Right atrium auricular region (tissue), 2 donors: ENCODE measurements around the gene PLEKHA8. TPM values are rescaled to one million over a fixed set of nuclear protein-coding genes. Genes with fewer than 3 reads are reported as not detected.

Experiments
- DNase-seq: peaks from one replicate; pipeline ENCODE4 v3.0.0-alpha.2; 2019; ENCODE audit warnings: low spot score
- H3K27ac ChIP-seq, 2 donors: fragments of 200-600 bp; sonication (generic); 1 replicate in 1 of 2; 2 replicates in 1 of 2; pipeline ENCODE4 v1.5.1; 2016 to 2019
- H3K27me3 ChIP-seq, 2 donors: fragments of 200-600 bp; sonication (generic); one replicate each; pipeline versions ENCODE4 v1.5.1 to v1.6.0; 2017 to 2019
- H3K36me3 ChIP-seq: fragments of 200-600 bp; sonication (generic); one replicate; pipeline ENCODE4 v1.5.1; 2016
- H3K4me1 ChIP-seq, 2 donors: fragments of 200-600 bp; sonication (generic); one replicate each; pipeline versions ENCODE4 v1.5.1 to v1.6.0; 2017 to 2019
- H3K4me3 ChIP-seq, 2 donors: fragments of 200-600 bp; sonication (generic); 1 replicate in 1 of 2; 2 replicates in 1 of 2; pipeline ENCODE4 v1.5.1; 2017 to 2019; ENCODE audit warnings: mild to moderate bottlenecking in 1 of 2, moderate library complexity in 1 of 2
- H3K9me3 ChIP-seq, 2 donors: fragments of 200-600 bp; sonication (generic); one replicate each; pipeline ENCODE4 v1.5.1; 2019
- total RNA-seq, 2 donors: library from RNA; depleted of rRNA; stranded (reverse); fragments of >200 nt; gene quantifications; one replicate each; pipeline ENCODE4 v1.1.0, GENCODE V29; 2016
- TF ChIP-seq, protein P1 (sequence below), 2 donors: fragments of 200-600 bp; sonication (generic); IDR thresholded peaks; one replicate each; pipeline ENCODE4 v1.5.1; 2019; ENCODE audit warnings: antibody characterized with exemption in 2 of 2

Gene PLEKHA8
- total RNA-seq, 2 donors from 2014 or later: 2.0 to 3.3 TPM

DNA sequence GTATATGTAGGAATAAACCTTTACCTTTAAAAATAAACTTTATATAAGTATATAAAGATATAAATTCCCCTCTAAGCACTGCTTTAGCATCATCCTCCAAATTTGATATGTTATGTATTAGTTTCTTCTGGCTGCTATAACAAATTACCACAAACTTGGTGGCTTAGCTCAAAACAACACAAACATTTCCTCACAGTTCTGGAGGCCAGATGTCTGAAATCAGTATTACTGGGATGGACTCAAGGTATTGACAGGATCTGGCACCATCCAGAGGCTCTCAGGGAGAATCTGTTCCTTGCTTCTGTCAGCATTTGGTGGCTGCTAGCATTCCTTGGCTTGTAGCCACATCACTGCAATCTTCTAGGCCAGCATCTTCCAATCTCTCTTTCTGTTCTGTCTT is 31.9 kb upstream of the PLEKHA8 start:
- TF ChIP-seq, protein P1, sequence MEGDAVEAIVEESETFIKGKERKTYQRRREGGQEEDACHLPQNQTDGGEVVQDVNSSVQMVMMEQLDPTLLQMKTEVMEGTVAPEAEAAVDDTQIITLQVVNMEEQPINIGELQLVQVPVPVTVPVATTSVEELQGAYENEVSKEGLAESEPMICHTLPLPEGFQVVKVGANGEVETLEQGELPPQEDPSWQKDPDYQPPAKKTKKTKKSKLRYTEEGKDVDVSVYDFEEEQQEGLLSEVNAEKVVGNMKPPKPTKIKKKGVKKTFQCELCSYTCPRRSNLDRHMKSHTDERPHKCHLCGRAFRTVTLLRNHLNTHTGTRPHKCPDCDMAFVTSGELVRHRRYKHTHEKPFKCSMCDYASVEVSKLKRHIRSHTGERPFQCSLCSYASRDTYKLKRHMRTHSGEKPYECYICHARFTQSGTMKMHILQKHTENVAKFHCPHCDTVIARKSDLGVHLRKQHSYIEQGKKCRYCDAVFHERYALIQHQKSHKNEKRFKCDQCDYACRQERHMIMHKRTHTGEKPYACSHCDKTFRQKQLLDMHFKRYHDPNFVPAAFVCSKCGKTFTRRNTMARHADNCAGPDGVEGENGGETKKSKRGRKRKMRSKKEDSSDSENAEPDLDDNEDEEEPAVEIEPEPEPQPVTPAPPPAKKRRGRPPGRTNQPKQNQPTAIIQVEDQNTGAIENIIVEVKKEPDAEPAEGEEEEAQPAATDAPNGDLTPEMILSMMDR (IDR thresholded peaks at IDR 0.05): no peak
- Histone ChIP-seq H3K27ac (no peak overlapping the region), H3K4me1 (no peaks in the 10 kb centered on the region), H3K4me3 (no peak overlapping the region), H3K9me3 (peaks cover 0 to 36% of the 10 kb centered on the region in 2 donors), H3K27me3 (no peaks in the 10 kb centered on the region), H3K36me3 (no peaks in the 10 kb centered on the region)
- DNase-seq: no peak

GRCh38 chr7:29998489-29998888 is 29.7 kb upstream of the PLEKHA8 start:
- H3K36me3 ChIP-seq: no peaks in the 10 kb centered on the region
- TF ChIP-seq, protein P1 (IDR thresholded peaks at IDR 0.05): no peak
- no peak for DNase-seq
- H3K27ac ChIP-seq: no peak overlapping the region
- H3K4me1 ChIP-seq: no peaks in the 10 kb centered on the region
- H3K27me3 ChIP-seq: no peaks in the 10 kb centered on the region
- H3K9me3 ChIP-seq: peaks cover 0 to 24% of the 10 kb centered on the region in 2 donors
- H3K4me3 ChIP-seq: no peak overlapping the region

GRCh38 chr7:30001998-30002397 is 26.2 kb upstream of the PLEKHA8 start:
- H3K27me3 ChIP-seq: no peaks in the 10 kb centered on the region
- H3K4me1 ChIP-seq: no peaks in the 10 kb centered on the region
- H3K9me3 ChIP-seq: peaks cover 0 to 2% of the 10 kb centered on the region in 2 donors
- no peak for DNase-seq
- H3K4me3 ChIP-seq: no peak overlapping the region
- H3K36me3 ChIP-seq: no peaks in the 10 kb centered on the region
- H3K27ac ChIP-seq: no peak overlapping the region
- TF ChIP-seq, protein P1 (IDR thresholded peaks at IDR 0.05): no peak

GRCh38 chr7:30003098-30003497 is 25.1 kb upstream of the PLEKHA8 start:
- Histone ChIP-seq H3K36me3 (no peaks in the 10 kb centered on the region), H3K4me3 (no peak overlapping the region), H3K4me1 (no peaks in the 10 kb centered on the region), H3K27ac (no peak overlapping the region), H3K9me3 (no peaks in the 10 kb centered on the region), H3K27me3 (no peaks in the 10 kb centered on the region)
- TF ChIP-seq, protein P1 (IDR thresholded peaks at IDR 0.05): no peak
- DNase-seq: no peak

GRCh38 chr7:30005464-30005863 is 22.7 kb upstream of the PLEKHA8 start:
- TF ChIP-seq, protein P1 (IDR thresholded peaks at IDR 0.05): no peak
- Histone ChIP-seq H3K36me3 (no peaks in the 10 kb centered on the region), H3K4me3 (no peak overlapping the region), H3K4me1 (no peaks in the 10 kb centered on the region), H3K9me3 (no peaks in the 10 kb centered on the region), H3K27me3 (no peaks in the 10 kb centered on the region), H3K27ac (no peak overlapping the region)
- no peak for DNase-seq

DNA sequence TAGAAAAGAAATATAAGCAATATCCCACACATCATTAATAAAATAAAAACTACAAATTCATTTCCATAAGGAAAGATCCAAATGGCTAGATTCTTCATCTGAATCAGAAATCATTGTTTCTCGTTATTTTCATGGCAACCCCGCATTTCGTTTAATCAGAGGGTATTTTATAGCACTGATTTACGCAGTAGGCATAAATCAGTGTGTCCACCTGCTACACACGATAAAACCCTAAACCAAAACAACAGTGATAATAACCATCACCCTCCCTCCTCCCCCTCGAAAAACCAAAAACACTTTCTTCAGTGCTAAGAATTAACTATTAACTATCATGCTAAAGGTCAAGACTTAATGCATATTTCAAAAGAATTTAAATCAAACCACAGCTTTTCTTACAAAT is 18.2 kb upstream of the PLEKHA8 start:
- Histone ChIP-seq H3K36me3 (peaks cover 14% of the 10 kb centered on the region), H3K27ac (no peak overlapping the region), H3K4me1 (no peaks in the 10 kb centered on the region), H3K4me3 (no peak overlapping the region), H3K27me3 (no peaks in the 10 kb centered on the region), H3K9me3 (no peaks in the 10 kb centered on the region)
- TF ChIP-seq, protein P1 (IDR thresholded peaks at IDR 0.05): no peak
- DNase-seq: no peak
